IMR-90 (cell line): ENCODE data around the gene SLC16A8. TPM values are rescaled to one million over a fixed set of nuclear protein-coding genes. Genes with fewer than 3 reads are reported as not detected.

Source experiments
- ATAC-seq: fragments of 200-7000 bp; cut with Tn5 transposase; 2 replicates; pipeline ENCODE4 v1.9.1; 2020; ENCODE audit warnings: low read depth, mild to moderate bottlenecking, moderate library complexity
- BruUV-seq: library from RNA; stranded (reverse); fragments of 400-500 nt; replicated peaks from 2 replicates; lab custom pipeline; 2021; lab: Mats Ljungman, UMichigan
- CTCF ChIA-PET: fragments of 300-600 bp; formaldehyde crosslinking; extraction: SDS; loops from one replicate; lab custom pipeline; 2021; ENCODE audit warnings: antibody characterized with exemption; lab: Yijun Ruan, JAX
- POLR2A ChIA-PET: fragments of 300-600 bp; sonication (Branson Sonifier 250); formaldehyde crosslinking; loops from one replicate; lab custom pipeline; 2022; ENCODE audit warnings: antibody characterized with exemption; ENCODE audit not compliant: unreplicated experiment; lab: Charles Lee
- DNase-seq: peaks from one replicate; pipeline ENCODE4 v3.0.0; 2013
- H2AFZ ChIP-seq: replicated peaks from 2 replicates; pipeline ENCODE3; 2013; ENCODE audit warnings: low read length, mild to moderate bottlenecking; ENCODE audit not compliant: poor library complexity
- H2AK5ac ChIP-seq: 2 replicates; pipeline ENCODE4 v1.6.1; 2013; ENCODE audit warnings: low read depth, low read length, inconsistent platforms
- H2AK9ac ChIP-seq: replicated peaks from 2 replicates; pipeline ENCODE3; 2013; ENCODE audit warnings: mild to moderate bottlenecking, low read depth, low read length, moderate library complexity; ENCODE audit not compliant: poor library complexity
- H2BK120ac ChIP-seq: 2 replicates; pipeline ENCODE4 v1.6.1; 2013; ENCODE audit warnings: low read depth, low read length, inconsistent platforms
- H2BK15ac ChIP-seq: 3 replicates; pipeline ENCODE4 v1.6.1; 2013; ENCODE audit warnings: low read depth, low read length, inconsistent platforms
- H2BK20ac ChIP-seq: 2 replicates; pipeline ENCODE4 v1.6.1; 2013; ENCODE audit warnings: low read depth, mild to moderate bottlenecking, inconsistent platforms, low read length, moderate library complexity
- H2BK5ac ChIP-seq: 2 replicates; pipeline ENCODE4 v1.6.1; 2013; ENCODE audit warnings: mild to moderate bottlenecking, low read depth, low read length, inconsistent platforms; ENCODE audit not compliant: poor library complexity, severe bottlenecking
- H3K14ac ChIP-seq: replicated peaks from 2 replicates; pipeline ENCODE4 v1.6.1; 2013; ENCODE audit warnings: low read depth, low read length, inconsistent platforms
- H3K18ac ChIP-seq: 2 replicates; pipeline ENCODE4 v1.6.1; 2013; ENCODE audit warnings: low read depth, low read length, control low read depth
- H3K23ac ChIP-seq: 2 replicates; pipeline ENCODE4 v1.6.1; 2013; ENCODE audit warnings: low read depth, low read length, inconsistent platforms
- H3K27ac ChIP-seq: 2 replicates; pipeline ENCODE4 v1.5.1; 2013; ENCODE audit warnings: mild to moderate bottlenecking, control low read depth, low read length; ENCODE audit not compliant: insufficient read depth
- H3K27me3 ChIP-seq: 2 replicates; pipeline ENCODE4 v1.6.1; 2013; ENCODE audit warnings: low read length; ENCODE audit not compliant: control insufficient read depth, insufficient read depth
- H3K36me3 ChIP-seq: 2 replicates; pipeline ENCODE4 v1.6.1; 2013; ENCODE audit warnings: low read length, mixed read lengths; ENCODE audit not compliant: control insufficient read depth, insufficient read depth
- H3K4ac ChIP-seq: 2 replicates; pipeline ENCODE4 v1.6.1; 2013; ENCODE audit warnings: low read depth, low read length, inconsistent platforms
- H3K4me1 ChIP-seq: 2 replicates; pipeline ENCODE4 v1.6.1; 2013; ENCODE audit warnings: low read length, mixed read lengths; ENCODE audit not compliant: control insufficient read depth, insufficient read depth
- H3K4me2 ChIP-seq: 2 replicates; pipeline ENCODE4 v1.6.1; 2013; ENCODE audit warnings: low read depth, mild to moderate bottlenecking, control low read depth, low read length, moderate library complexity
- H3K4me3 ChIP-seq: 2 replicates; pipeline ENCODE4 v1.5.1; 2013; ENCODE audit warnings: low read depth, mild to moderate bottlenecking, control low read depth, low read length, moderate library complexity; ENCODE audit not compliant: insufficient read depth
- H3K56ac ChIP-seq: 2 replicates; pipeline ENCODE4 v1.6.1; 2013; ENCODE audit warnings: low read length, inconsistent platforms; ENCODE audit not compliant: insufficient read depth; ENCODE audit errors: extremely low read depth
- H3K79me1 ChIP-seq, 2 experiments: 2 replicates each; pipeline ENCODE4 v1.6.1; 2013; ENCODE audit warnings: low read length in 2 of 2, inconsistent platforms in 1 of 2, low read depth in 1 of 2
- H3K9ac ChIP-seq: 2 replicates; pipeline ENCODE4 v1.6.1; 2013; ENCODE audit warnings: low read depth, low read length, control low read depth
- H3K9me1 ChIP-seq: 2 replicates; pipeline ENCODE4 v1.6.1; 2013; ENCODE audit warnings: low read length, inconsistent platforms; ENCODE audit not compliant: insufficient read depth
- H3K9me3 ChIP-seq: 2 replicates; pipeline ENCODE4 v1.6.1; 2013; ENCODE audit warnings: low read length; ENCODE audit not compliant: control insufficient read depth, insufficient read depth
- H4K20me1 ChIP-seq: 2 replicates; pipeline ENCODE4 v1.6.1; 2013; ENCODE audit warnings: low read length, inconsistent platforms; ENCODE audit not compliant: insufficient read depth
- H4K5ac ChIP-seq: 2 replicates; pipeline ENCODE4 v1.6.1; 2013; ENCODE audit warnings: mild to moderate bottlenecking, low read depth, low read length, control low read depth
- H4K8ac ChIP-seq, 2 experiments: 2 replicates each; pipeline ENCODE4 v1.6.1; 2013; ENCODE audit warnings: low read depth in 2 of 2, low read length in 2 of 2, control low read depth in 1 of 2, inconsistent platforms in 1 of 2
- H4K91ac ChIP-seq: 2 replicates; pipeline ENCODE4 v1.6.1; 2013; ENCODE audit warnings: low read depth, low read length, inconsistent platforms; ENCODE audit not compliant: insufficient read depth
- FOS ChIP-seq: fragments of 150-350 bp; IDR thresholded peaks from 2 replicates; pipeline ENCODE4 v1.6.1; 2016; ENCODE audit warnings: low read depth, low read length
- POLR2A ChIP-seq: IDR thresholded peaks from 2 replicates; pipeline ENCODE4 v1.6.1; 2012; ENCODE audit warnings: mild to moderate bottlenecking, low read depth, low read length
- RAD21 ChIP-seq: IDR thresholded peaks from 2 replicates; pipeline ENCODE4 v1.6.1; 2012; ENCODE audit warnings: low read length, improper control_type of control experiment
- RCOR1 ChIP-seq: IDR thresholded peaks from 2 replicates; pipeline ENCODE4 v1.6.1; 2012; ENCODE audit warnings: mild to moderate bottlenecking, low read length, improper control_type of control experiment; ENCODE audit not compliant: insufficient replicate concordance
- RFX5 ChIP-seq: IDR thresholded peaks from 2 replicates; pipeline ENCODE4 v1.8.0; 2012; ENCODE audit warnings: low read depth, mild to moderate bottlenecking, low read length, moderate library complexity
- WGBS, 2 experiments: methylation state at CpG; one replicate each; pipeline versions ENCODE4 v1.1.5 to v1.1.7; 2013; ENCODE audit warnings: missing lambda C conversion rate in 2 of 2; ENCODE audit not compliant: insufficient read length in 1 of 2; ENCODE audit errors: extremely low coverage in 2 of 2; 5-methylcytosine and 5-hydroxymethylcytosine counted together
- dilution Hi-C: fragments of 300-500 bp; cut with HindIII; formaldehyde crosslinking; loops from one replicate; pipeline ENCODE4 v1.14.3; 2018; ENCODE audit warnings: low sequenced_read_pairs; ENCODE audit not compliant: unreplicated experiment
- in situ Hi-C: fragments of 300-500 bp; cut with MboI; formaldehyde crosslinking; loops from 3 replicates; pipeline ENCODE4 v1.14.3; 2019; ENCODE audit warnings: low sequenced_read_pairs, inconsistent platforms, mixed read lengths
- intact Hi-C: fragments of 100-400 bp; cut with micrococcal nuclease; formaldehyde crosslinking; loops from 2 replicates; pipeline ENCODE4 v1.10.0; 2022
- polyA plus RNA-seq, 3 experiments: library from polyadenylated mRNA; depleted of rRNA; stranded (reverse); fragments of >200 nt; gene quantifications; 2 replicates each; pipeline ENCODE4 v1.2.3, GENCODE V29; 2012; ENCODE audit warnings: low replicate concordance in 1 of 3
- total RNA-seq: library from RNA; depleted of rRNA; stranded (reverse); fragments of >200 nt; gene quantifications from 2 replicates; pipeline ENCODE4 v1.2.3, GENCODE V29; 2012
- TF ChIP-seq, protein P1 (sequence below): conservative IDR thresholded peaks from 2 replicates; pipeline ENCODE4 v1.5.1; 2012; ENCODE audit warnings: mild to moderate bottlenecking, low read depth, low read length, improper control_type of control experiment
- TF ChIP-seq, protein P2 (sequence below): fragments of 150-350 bp; IDR thresholded peaks from 2 replicates; pipeline ENCODE4 v1.6.1; 2017; ENCODE audit warnings: mild to moderate bottlenecking, antibody characterized with exemption, low read length, low read depth

The SLC16A8 gene
- total and polyA plus RNA-seq, 2 of the 4 experiments (the other 2 are of a cell fraction) = not detected

DNA sequence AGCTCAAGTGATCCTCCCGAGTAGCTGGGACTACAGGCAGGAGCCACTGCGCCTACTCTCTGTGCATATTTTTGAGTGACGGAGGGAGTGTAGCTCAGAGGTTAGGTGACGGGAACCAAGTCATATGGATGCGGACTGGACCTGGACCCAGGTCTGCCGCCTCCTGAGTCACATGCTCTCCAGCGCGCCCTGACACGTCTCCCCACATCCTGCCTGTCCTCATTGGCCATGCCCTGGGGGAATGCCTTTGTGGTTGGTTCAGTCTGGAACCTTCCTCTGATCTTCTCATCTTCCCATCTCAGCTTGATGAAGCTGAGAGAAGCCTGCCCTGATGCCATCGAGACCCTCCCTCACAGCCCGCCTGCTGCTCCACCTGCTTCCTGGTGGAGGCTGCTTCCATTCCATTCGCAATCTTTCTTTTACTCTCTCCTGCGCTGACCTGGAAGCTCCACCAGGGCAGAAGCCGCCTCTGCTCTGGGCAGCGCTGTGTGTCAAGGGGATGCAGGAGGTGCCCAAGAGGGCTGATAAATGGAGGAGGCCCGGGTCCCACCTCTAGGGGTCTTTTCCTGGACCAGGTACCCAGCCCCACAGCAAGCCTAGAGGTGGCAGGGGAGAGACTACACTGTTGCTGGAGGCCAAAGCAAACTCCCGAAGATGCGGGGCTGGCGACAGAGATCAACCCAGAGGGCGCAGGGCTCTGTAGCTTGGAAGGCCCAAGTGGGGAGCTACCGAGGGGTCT, 40.4 kb upstream of the SLC16A8 start:
- no peak overlapping the region for H3K4me3 ChIP-seq
- no peak overlapping the region for H4K5ac ChIP-seq
- DNase-seq (no peak), ATAC-seq (no peak)
- H3K27ac ChIP-seq = no peak overlapping the region
- dilution Hi-C loops = no loop called here
- H3K9me1 ChIP-seq = peaks cover 4% of the 10 kb centered on the region
- H2AFZ ChIP-seq = no peak overlapping the region
- no peak overlapping the region for H2AK9ac ChIP-seq
- peaks cover 3% of the 10 kb centered on the region; the same call in 1 of the 2 replicates for H3K27me3 ChIP-seq
- no TSS peak for BruUV-seq
- H3K79me1 ChIP-seq = no peaks in the 10 kb centered on the region
- TF ChIP-seq RCOR1 (no peak), POLR2A (no peak), RFX5 (no peak), FOS (no peak), RAD21 (no peak)
- TF ChIP-seq, protein P1, sequence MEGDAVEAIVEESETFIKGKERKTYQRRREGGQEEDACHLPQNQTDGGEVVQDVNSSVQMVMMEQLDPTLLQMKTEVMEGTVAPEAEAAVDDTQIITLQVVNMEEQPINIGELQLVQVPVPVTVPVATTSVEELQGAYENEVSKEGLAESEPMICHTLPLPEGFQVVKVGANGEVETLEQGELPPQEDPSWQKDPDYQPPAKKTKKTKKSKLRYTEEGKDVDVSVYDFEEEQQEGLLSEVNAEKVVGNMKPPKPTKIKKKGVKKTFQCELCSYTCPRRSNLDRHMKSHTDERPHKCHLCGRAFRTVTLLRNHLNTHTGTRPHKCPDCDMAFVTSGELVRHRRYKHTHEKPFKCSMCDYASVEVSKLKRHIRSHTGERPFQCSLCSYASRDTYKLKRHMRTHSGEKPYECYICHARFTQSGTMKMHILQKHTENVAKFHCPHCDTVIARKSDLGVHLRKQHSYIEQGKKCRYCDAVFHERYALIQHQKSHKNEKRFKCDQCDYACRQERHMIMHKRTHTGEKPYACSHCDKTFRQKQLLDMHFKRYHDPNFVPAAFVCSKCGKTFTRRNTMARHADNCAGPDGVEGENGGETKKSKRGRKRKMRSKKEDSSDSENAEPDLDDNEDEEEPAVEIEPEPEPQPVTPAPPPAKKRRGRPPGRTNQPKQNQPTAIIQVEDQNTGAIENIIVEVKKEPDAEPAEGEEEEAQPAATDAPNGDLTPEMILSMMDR = no peak
- TF ChIP-seq, protein P2, sequence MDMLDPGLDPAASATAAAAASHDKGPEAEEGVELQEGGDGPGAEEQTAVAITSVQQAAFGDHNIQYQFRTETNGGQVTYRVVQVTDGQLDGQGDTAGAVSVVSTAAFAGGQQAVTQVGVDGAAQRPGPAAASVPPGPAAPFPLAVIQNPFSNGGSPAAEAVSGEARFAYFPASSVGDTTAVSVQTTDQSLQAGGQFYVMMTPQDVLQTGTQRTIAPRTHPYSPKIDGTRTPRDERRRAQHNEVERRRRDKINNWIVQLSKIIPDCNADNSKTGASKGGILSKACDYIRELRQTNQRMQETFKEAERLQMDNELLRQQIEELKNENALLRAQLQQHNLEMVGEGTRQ = no peak
- no peak overlapping the region for H4K8ac ChIP-seq
- no peaks in the 10 kb centered on the region for H3K9me3 ChIP-seq
- H2BK120ac ChIP-seq = no peak overlapping the region
- H3K9ac ChIP-seq = no peak overlapping the region
- no peaks in the 10 kb centered on the region for H3K36me3 ChIP-seq
- no peak overlapping the region for H3K23ac ChIP-seq
- no peak overlapping the region for H2BK15ac ChIP-seq
- 90% methylated on average over 7 of the region's 21 CpGs; no CpG with 5 or more reads in 1 of the 2 experiments for WGBS, 2 experiments
- no peak overlapping the region for H3K14ac ChIP-seq
- no peak overlapping the region for H4K91ac ChIP-seq
- H4K20me1 ChIP-seq = no peaks in the 10 kb centered on the region
- CTCF ChIA-PET = interaction anchor here (0.6 kb wide), 2 partner anchors 15 to 89 kb away, joined by 3 read pairs; no protein-coding TSS in a partner anchor
- H3K4me2 ChIP-seq = no peak overlapping the region
- H3K18ac ChIP-seq = no peak overlapping the region
- H3K56ac ChIP-seq = no peak overlapping the region
- POLR2A ChIA-PET = no interaction called here
- H2BK5ac ChIP-seq = no peak overlapping the region
- no peaks in the 10 kb centered on the region for H3K4me1 ChIP-seq
- H2AK5ac ChIP-seq = no peak overlapping the region
- intact Hi-C loops = no loop called here
- in situ Hi-C loops = no loop called here
- no peak overlapping the region for H3K4ac ChIP-seq
- H2BK20ac ChIP-seq = no peak overlapping the region
